Cardiac muscle cell (in vitro differentiated cells and primary cell): ENCODE data around the gene SETX. TPM values are rescaled to one million over a fixed set of nuclear protein-coding genes. Genes with fewer than 3 reads are reported as not detected.

Experiments
- DNase-seq, 2 donors: peaks; one replicate each; pipeline versions ENCODE4 v3.0.0 to v3.0.0-alpha.2; 2010 to 2017; ENCODE audit warnings: low read depth in 1 of 2, low spot score in 1 of 2
- H3K27ac ChIP-seq: fragments of 200-600 bp; sonication (generic); 2 replicates; pipeline ENCODE4 v1.5.1; 2016
- H3K27me3 ChIP-seq: fragments of 200-600 bp; sonication (generic); 2 replicates; pipeline ENCODE4 v1.6.0; 2016; ENCODE audit warnings: control low read depth
- H3K36me3 ChIP-seq: fragments of 200-600 bp; sonication (generic); 2 replicates; pipeline ENCODE4 v1.5.1; 2016; ENCODE audit warnings: control low read depth
- H3K4me1 ChIP-seq: fragments of 200-600 bp; sonication (generic); 2 replicates; pipeline ENCODE4 v1.8.1; 2017; ENCODE audit warnings: low read depth, mild to moderate bottlenecking, mixed run types
- H3K4me3 ChIP-seq: fragments of 200-600 bp; sonication (generic); 2 replicates; pipeline ENCODE4 v1.5.1; 2016; ENCODE audit warnings: mild to moderate bottlenecking
- H3K9me3 ChIP-seq: fragments of 200-600 bp; sonication (generic); 2 replicates; pipeline ENCODE4 v1.5.1; 2017; ENCODE audit warnings: low read depth, mild to moderate bottlenecking, control low read depth
- polyA plus RNA-seq: library from polyadenylated mRNA; unstranded; fragments of >200 nt; fragmentation: Nextera tagmentation; extraction: Ambion mirVana; gene quantifications from 2 replicates; pipeline ENCODE4 v1.2.1, GENCODE V29; 2016
- total RNA-seq: library from RNA; depleted of rRNA; stranded (reverse); fragments of >200 nt; gene quantifications from 2 replicates; pipeline ENCODE4 v1.2.3, GENCODE V29; 2016
- TF ChIP-seq, protein P1 (sequence below): IDR thresholded peaks from 2 replicates; pipeline ENCODE4 v1.5.1; 2012; ENCODE audit warnings: low read depth, mild to moderate bottlenecking, low read length

SETX gene
- total and polyA plus RNA-seq, 2 experiments from 2014 or later: 16.2 to 34.0 TPM

DNA sequence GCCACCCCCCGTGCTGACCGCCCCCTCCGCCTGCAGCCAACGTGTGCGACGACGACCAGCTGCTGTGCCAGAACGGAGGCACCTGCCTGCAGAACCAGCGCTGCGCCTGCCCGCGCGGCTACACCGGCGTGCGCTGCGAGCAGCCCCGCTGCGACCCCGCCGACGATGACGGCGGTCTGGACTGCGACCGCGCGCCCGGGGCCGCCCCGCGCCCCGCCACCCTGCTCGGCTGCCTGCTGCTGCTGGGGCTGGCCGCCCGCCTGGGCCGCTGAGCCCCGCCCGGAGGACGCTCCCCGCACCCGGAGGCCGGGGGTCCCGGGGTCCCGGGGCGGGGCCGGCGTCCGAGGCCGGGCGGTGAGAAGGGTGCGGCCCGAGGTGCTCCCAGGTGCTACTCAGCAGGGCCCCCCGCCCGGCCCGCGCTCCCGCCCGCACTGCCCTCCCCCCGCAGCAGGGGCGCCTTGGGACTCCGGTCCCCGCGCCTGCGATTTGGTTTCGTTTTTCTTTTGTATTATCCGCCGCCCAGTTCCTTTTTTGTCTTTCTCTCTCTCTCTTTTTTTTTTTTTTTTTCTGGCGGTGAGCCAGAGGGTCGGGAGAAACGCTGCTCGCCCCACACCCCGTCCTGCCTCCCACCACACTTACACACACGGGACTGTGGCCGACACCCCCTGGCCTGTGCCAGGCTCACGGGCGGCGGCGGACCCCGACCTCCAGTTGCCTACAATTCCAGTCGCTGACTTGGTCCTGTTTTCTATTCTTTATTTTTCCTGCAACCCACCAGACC, 112.8 kb downstream of the SETX start:
- TF ChIP-seq, protein P1, sequence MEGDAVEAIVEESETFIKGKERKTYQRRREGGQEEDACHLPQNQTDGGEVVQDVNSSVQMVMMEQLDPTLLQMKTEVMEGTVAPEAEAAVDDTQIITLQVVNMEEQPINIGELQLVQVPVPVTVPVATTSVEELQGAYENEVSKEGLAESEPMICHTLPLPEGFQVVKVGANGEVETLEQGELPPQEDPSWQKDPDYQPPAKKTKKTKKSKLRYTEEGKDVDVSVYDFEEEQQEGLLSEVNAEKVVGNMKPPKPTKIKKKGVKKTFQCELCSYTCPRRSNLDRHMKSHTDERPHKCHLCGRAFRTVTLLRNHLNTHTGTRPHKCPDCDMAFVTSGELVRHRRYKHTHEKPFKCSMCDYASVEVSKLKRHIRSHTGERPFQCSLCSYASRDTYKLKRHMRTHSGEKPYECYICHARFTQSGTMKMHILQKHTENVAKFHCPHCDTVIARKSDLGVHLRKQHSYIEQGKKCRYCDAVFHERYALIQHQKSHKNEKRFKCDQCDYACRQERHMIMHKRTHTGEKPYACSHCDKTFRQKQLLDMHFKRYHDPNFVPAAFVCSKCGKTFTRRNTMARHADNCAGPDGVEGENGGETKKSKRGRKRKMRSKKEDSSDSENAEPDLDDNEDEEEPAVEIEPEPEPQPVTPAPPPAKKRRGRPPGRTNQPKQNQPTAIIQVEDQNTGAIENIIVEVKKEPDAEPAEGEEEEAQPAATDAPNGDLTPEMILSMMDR: no peak
- Histone ChIP-seq H3K27me3 (peaks cover 31% of the 10 kb centered on the region), H3K36me3 (no peaks in the 10 kb centered on the region), H3K27ac (no peak overlapping the region), H3K4me3 (peak overlapping the region; percentile 36), H3K4me1 (no peaks in the 10 kb centered on the region), H3K9me3 (no peaks in the 10 kb centered on the region)
- peak in 1 of 2 donors; percentile 21 for DNase-seq

DNA sequence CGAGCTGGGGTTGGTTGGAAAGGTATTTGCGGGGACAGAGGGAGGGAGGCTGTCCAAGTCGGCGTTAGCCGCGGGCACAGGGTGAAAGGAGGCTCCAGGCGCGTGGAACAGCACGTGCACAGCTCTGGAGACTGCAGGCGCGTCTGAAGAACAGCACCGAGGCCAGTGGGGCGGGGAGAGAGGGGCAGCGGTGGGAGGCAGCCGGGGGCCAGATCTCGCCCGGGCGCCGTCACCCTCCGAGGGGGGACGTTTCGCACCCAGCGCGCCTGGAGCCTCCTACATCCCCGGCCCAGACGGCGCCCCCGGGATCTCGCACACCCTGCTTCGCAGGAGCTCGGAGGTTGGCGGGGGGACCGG, 113.3 kb downstream of the SETX start:
- H3K4me3 ChIP-seq: peak overlapping the region; percentile 36
- H3K27me3 ChIP-seq: peaks cover 31% of the 10 kb centered on the region
- no peak overlapping the region for H3K27ac ChIP-seq
- TF ChIP-seq, protein P1: no peak
- no peaks in the 10 kb centered on the region for H3K36me3 ChIP-seq
- no peak for DNase-seq
- H3K9me3 ChIP-seq: no peaks in the 10 kb centered on the region
- H3K4me1 ChIP-seq: no peaks in the 10 kb centered on the region

DNA sequence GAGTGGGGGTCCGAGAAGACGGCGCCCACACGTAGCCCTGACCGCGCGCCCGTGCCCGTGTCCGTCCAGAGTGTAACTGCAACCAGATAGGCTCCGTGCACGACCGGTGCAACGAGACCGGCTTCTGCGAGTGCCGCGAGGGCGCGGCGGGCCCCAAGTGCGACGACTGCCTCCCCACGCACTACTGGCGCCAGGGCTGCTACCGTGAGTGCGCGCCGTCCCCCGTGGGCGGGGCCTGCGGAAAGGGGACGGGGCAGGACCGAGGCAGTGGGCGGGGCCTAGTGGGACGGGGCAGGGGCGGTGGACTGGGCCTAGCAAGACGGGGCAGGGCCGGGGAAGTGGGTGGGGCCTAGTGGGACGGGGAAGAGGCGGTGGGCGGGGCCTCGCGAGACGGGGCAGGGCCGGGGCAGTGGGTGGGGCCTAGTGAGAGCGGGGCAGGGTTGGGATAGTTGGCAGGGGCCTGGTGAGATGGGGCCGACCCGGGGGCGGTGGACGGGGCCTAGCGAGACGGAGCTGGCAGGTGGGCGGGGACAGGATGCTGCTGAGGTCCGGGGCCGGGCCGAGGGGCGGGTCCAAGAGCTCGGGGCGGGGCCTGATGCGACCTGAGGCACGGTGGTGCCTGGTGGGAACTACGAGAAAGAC, 113.8 kb downstream of the SETX start:
- TF ChIP-seq, protein P1: no peak
- peaks cover 31% of the 10 kb centered on the region for H3K27me3 ChIP-seq
- peak overlapping the region; percentile 36 for H3K4me3 ChIP-seq
- no peaks in the 10 kb centered on the region for H3K36me3 ChIP-seq
- peak overlapping the region; percentile 3 for H3K27ac ChIP-seq
- DNase-seq: peak; percentile 97
- no peaks in the 10 kb centered on the region for H3K4me1 ChIP-seq
- H3K9me3 ChIP-seq: no peaks in the 10 kb centered on the region

DNA sequence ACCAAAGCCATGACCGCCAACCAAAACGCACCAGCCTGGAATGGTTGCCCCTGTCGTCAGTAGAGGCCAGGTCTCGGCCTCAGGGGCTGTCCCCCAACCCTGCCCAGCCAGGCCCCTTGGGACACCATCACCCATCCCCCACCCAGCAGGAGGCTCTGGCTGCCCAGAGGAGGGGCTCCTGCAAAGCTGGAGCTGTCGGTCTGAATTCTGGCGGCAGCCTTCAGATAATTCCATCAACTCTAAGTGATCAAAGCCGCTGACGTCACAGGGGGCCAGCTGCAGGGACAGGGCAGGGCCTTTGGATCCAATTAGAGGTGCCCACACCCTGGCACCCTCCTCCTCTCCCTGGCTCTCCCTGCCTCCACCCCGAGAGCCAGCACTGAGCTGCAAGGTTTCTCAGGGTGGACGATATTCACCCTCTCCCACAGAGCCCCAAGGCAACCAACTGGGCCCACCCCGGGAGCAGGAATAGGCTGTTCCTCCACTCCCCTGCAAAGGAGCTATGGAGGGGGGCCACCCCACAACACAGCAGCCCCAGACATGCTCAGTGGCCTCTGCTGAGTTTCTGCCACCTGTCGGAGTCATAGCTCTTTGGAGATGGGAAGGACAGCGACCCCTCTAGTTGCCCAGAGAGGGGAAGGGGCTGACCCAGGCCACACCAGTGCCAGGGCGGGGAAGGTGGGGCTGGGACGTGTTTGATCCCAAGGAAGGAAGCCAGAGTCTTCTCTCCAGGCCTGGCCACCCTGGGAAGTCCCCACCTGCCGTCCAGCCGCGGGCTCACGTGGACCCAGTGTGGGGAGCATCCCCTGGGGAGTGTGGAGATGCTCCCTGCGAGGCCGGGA, 114.6 kb downstream of the SETX start:
- H3K36me3 ChIP-seq: no peaks in the 10 kb centered on the region
- peak in 1 of 2 donors; percentile 72 for DNase-seq
- H3K9me3 ChIP-seq: no peaks in the 10 kb centered on the region
- peak overlapping the region; percentile 3 for H3K27ac ChIP-seq
- TF ChIP-seq, protein P1: no peak
- peak overlapping the region; percentile 6 for H3K4me3 ChIP-seq
- H3K27me3 ChIP-seq: peaks cover 31% of the 10 kb centered on the region
- H3K4me1 ChIP-seq: no peaks in the 10 kb centered on the region

DNA sequence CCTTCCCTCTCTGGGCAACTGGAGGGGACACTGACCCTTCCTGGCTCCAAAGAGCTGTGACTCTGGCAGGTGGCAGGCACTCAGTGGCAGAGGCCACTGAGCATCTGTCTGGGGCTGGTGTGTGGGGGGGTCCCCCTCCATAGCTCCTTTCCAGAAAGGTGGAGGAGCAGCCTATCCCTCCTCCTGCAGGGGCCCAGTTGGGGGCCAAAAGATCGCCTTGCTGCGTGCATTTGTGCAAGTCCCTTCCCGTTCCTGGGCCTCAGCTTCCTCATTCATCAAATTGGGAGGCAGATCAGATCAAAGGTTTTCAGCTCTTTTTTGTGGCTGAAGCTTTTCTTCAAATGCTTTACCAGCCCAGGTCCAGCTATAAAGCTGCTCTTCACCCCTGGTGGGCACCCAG, 115.3 kb downstream of the SETX start:
- Histone ChIP-seq H3K27ac (no peak overlapping the region), H3K27me3 (peaks cover 29% of the 10 kb centered on the region), H3K36me3 (no peaks in the 10 kb centered on the region), H3K4me1 (no peaks in the 10 kb centered on the region), H3K4me3 (no peak overlapping the region), H3K9me3 (no peaks in the 10 kb centered on the region)
- TF ChIP-seq, protein P1: no peak
- DNase-seq: no peak
